ENCODE results near the gene FRMD4A. TPM values are rescaled to one million over a fixed set of nuclear protein-coding genes. Genes with fewer than 3 reads are reported as not detected.

Gene FRMD4A
- total RNA-seq, 4 donors from 2014 or later, result 13.7 to 27.2 (median 19.6) TPM

DNA sequence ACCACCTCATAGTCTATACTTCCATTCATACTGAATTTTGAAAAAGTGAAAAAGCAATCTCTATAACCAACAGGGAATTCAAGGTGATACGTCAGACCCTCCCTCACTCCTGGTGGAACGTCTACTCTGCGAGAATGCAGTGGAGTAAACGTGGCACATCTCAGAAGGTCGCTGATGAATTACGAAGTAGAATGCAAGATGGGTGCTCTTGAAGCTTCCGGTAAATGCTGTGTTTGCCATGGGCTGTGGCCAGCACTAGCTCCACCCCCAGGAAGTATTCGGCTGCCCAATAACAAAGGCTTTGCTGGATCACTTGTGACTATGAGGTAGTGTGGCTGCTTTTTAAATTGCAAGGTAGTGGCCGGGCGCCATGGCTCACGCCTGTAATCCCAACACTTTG is 517.9 kb downstream of the FRMD4A start:
- Histone ChIP-seq H3K4me1 (peaks cover 0 to 30% (median 10%) of the 10 kb centered on the region in 3 donors), H3K27ac (no peak overlapping the region), H3K27me3 (no peaks in the 10 kb centered on the region), H3K36me3 (peaks cover 0 to 6% of the 10 kb centered on the region in 2 donors), H3K4me3 (no peak overlapping the region), H3K9me3 (no peaks in the 10 kb centered on the region)
- ATAC-seq, result no peak
- 94 to 96% methylated on average over 7 to 8 of the region's 11 CpGs for WGBS, 2 donors (ENCODE audit: low coverage in 1 of 2)
- no peak for TF ChIP-seq POLR2A (IDR thresholded peaks at IDR 0.05)

DNA sequence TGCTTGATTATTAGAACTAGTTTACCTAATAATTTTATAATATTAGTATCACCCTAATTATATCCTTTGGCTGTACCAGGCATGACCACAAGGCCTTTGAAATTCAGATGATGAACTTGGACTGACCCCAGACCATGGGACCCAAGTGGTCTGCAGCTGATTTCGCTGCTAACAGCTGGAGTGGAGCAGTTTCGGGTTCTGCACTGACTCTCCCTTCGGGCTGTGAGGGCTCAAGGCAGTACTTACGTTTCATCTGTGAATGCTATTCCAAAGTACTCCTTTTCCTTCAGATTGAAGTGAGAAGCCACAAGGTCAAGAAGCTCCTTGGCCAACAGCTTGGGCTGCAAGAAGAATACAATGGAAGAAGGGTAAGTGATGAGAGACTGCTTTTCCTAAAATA is 520.2 kb downstream of the FRMD4A start:
- no peak for TF ChIP-seq POLR2A (IDR thresholded peaks at IDR 0.05)
- TF ChIP-seq EP300 (IDR thresholded peaks at IDR 0.05), result no peak
- TF ChIP-seq, protein P1, sequence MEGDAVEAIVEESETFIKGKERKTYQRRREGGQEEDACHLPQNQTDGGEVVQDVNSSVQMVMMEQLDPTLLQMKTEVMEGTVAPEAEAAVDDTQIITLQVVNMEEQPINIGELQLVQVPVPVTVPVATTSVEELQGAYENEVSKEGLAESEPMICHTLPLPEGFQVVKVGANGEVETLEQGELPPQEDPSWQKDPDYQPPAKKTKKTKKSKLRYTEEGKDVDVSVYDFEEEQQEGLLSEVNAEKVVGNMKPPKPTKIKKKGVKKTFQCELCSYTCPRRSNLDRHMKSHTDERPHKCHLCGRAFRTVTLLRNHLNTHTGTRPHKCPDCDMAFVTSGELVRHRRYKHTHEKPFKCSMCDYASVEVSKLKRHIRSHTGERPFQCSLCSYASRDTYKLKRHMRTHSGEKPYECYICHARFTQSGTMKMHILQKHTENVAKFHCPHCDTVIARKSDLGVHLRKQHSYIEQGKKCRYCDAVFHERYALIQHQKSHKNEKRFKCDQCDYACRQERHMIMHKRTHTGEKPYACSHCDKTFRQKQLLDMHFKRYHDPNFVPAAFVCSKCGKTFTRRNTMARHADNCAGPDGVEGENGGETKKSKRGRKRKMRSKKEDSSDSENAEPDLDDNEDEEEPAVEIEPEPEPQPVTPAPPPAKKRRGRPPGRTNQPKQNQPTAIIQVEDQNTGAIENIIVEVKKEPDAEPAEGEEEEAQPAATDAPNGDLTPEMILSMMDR (IDR thresholded peaks at IDR 0.05), result no peak
- TF ChIP-seq POLR2AphosphoS5 (IDR thresholded peaks at IDR 0.05), result no peak
- H3K9me3 ChIP-seq, result no peaks in the 10 kb centered on the region
- 82 to 85% methylated on average over 4 of the region's 4 CpGs for WGBS, 2 donors (ENCODE audit: low coverage in 1 of 2)
- H3K4me1 ChIP-seq, result peaks cover 0 to 17% (median 3%) of the 10 kb centered on the region in 3 donors
- H3K36me3 ChIP-seq, result peaks cover 0 to 6% of the 10 kb centered on the region in 2 donors
- no peaks in the 10 kb centered on the region for H3K27me3 ChIP-seq
- no peak overlapping the region for H3K4me3 ChIP-seq
- no peak for ATAC-seq
- no peak overlapping the region for H3K27ac ChIP-seq

DNA sequence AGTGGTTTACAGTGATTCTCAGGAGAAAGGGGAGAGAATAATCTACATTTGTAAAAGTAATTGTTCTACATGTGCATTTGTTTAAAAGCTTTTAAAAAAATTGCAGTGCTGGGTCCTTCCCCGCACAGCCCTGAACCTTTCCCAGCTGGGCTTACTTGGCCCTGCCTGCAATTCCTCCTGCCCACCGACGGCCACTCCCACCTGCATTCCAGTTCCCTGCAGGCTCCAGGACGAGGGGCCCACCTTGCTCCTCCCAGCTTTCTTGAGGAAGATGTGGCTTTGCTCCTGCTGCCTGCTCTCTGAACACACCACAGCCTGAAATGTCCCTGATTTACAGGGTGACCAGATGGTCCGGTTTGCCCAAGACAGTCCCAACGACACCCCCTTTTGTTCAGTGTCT is 521.3 kb downstream of the FRMD4A start:
- TF ChIP-seq EP300 (IDR thresholded peaks at IDR 0.05), result no peak
- TF ChIP-seq POLR2A (IDR thresholded peaks at IDR 0.05), result no peak
- TF ChIP-seq, protein P1 (IDR thresholded peaks at IDR 0.05), result no peak
- TF ChIP-seq POLR2AphosphoS5 (IDR thresholded peaks at IDR 0.05), result no peak
- 36 to 46% methylated on average over 5 to 6 of the region's 6 CpGs for whole genome bisulfite sequencing, 2 donors (ENCODE audit: low coverage in 1 of 2)
- H3K9me3 ChIP-seq, result no peaks in the 10 kb centered on the region
- peaks cover 0 to 17% (median 3%) of the 10 kb centered on the region in 3 donors for H3K4me1 ChIP-seq
- no peaks in the 10 kb centered on the region for H3K27me3 ChIP-seq
- peaks cover 0 to 6% of the 10 kb centered on the region in 2 donors for H3K36me3 ChIP-seq
- peak overlapping the region in 2 of 4 donors; percentile 35 to 48 for H3K27ac ChIP-seq
- H3K4me3 ChIP-seq, result no peak overlapping the region
- ATAC-seq, result no peak

DNA sequence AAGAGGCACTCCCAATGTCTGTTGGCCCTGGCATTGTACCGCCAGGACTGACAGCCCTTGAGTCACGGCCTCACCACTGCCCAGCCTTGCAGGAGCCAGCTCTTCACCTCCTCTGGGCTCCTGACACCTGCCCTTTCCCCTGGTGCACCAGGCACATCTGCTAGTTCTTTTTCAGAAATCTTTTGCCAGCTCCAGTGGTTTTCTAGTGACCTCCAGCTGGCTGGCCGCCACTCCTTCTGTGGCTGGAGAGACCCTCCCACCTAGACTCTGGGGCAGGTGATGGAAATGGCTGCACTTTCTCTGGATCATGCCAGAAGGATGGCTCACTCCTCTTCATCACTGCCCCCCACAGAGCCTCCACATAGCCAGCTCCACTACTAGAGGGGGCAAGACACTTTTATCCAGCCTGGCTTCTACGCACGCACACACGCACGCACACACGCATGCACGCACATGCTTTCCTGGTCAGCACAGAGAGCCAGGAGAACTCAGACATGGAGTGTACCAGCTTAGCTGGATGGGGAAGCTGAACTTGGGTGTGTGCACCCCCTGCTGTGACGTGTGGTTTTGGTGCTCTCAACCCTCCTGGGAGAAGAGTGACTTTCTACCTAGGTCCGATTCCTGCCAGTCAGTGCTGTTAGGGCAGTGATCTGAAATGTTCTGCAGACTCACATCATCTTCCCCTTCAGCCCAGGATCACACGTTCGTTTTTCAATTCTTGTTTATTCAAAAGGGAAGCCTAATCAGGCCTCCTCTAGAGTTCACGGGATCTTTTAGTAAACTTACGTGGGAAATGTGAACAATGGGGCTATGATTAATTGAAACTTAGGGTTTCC is 522.0 kb downstream of the FRMD4A start:
- H3K27ac ChIP-seq, result peak overlapping the region in 2 of 4 donors; percentile 35 to 48
- no peak for ATAC-seq

DNA sequence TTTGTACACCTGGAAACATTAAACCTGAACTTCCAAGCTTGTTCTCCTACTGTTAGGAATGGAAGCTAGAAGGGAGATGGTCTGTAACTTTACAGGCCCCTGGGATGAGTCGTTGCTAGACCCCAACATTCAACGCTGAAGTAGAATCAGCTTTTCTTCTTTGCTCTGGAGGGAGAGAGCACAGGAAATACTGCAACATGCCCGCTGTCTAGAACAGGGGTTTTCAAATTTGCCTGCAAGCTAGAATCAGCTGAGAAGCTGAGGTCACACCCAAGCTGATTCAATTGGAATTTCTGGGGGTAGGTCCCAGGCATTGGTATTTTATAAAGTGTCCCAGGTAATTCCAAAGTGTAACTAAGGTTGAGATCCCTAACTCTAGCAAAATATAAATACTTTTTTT is 524.3 kb downstream of the FRMD4A start:
- Histone ChIP-seq H3K9me3 (no peaks in the 10 kb centered on the region), H3K4me3 (no peak overlapping the region), H3K36me3 (peaks cover 0 to 6% of the 10 kb centered on the region in 2 donors), H3K4me1 (peaks cover 0 to 17% (median 3%) of the 10 kb centered on the region in 3 donors), H3K27ac (no peak overlapping the region), H3K27me3 (no peaks in the 10 kb centered on the region)
- ATAC-seq, result no peak
- TF ChIP-seq POLR2AphosphoS5 (IDR thresholded peaks at IDR 0.05), result no peak
- no peak for TF ChIP-seq EP300 (IDR thresholded peaks at IDR 0.05)
- no peak for TF ChIP-seq POLR2A (IDR thresholded peaks at IDR 0.05)
- TF ChIP-seq, protein P1 (IDR thresholded peaks at IDR 0.05), result no peak
- 91 to 93% methylated on average over 3 of the region's 3 CpGs for WGBS, 2 donors (ENCODE audit: low coverage in 1 of 2)

More for the DNA sequence above, 522.0 kb downstream of the FRMD4A start:
- no peak for TF ChIP-seq POLR2A (IDR thresholded peaks at IDR 0.05)
- TF ChIP-seq EP300 (IDR thresholded peaks at IDR 0.05), result no peak
- TF ChIP-seq, protein P1 (IDR thresholded peaks at IDR 0.05), result no peak
- TF ChIP-seq POLR2AphosphoS5 (IDR thresholded peaks at IDR 0.05), result no peak
- peaks cover 0 to 6% of the 10 kb centered on the region in 2 donors for H3K36me3 ChIP-seq
- 52 to 64% methylated on average over 3 to 8 of the region's 15 CpGs for WGBS, 2 donors (ENCODE audit: low coverage in 1 of 2)
- H3K9me3 ChIP-seq, result no peaks in the 10 kb centered on the region
- no peak overlapping the region for H3K4me3 ChIP-seq
- peaks cover 0 to 17% (median 3%) of the 10 kb centered on the region in 3 donors for H3K4me1 ChIP-seq
- no peaks in the 10 kb centered on the region for H3K27me3 ChIP-seq
